Vagina (tissue), 2 donors: ENCODE measurements around the gene LRMDA.

Source experiments
- CTCF ChIP-seq, 3 experiments: fragments of 450-650 bp in 2 of 3; fragments of 200-600 bp in 1 of 3; sonication (generic) in 1 of 3; IDR thresholded peaks; one replicate each; pipeline ENCODE4 v1.5.1; 2017 to 2019; ENCODE audit warnings: antibody characterized with exemption in 3 of 3, mild to moderate bottlenecking in 2 of 3, moderate library complexity in 2 of 3
- POLR2A ChIP-seq, 2 donors: fragments of 450-650 bp; IDR thresholded peaks; one replicate each; pipeline ENCODE4 v1.6.1; 2017; ENCODE audit warnings: antibody characterized with exemption in 2 of 2, mild to moderate bottlenecking in 2 of 2, moderate library complexity in 2 of 2
- POLR2AphosphoS5 ChIP-seq, 2 donors: sonication (generic); formaldehyde crosslinking; IDR thresholded peaks; one replicate each; pipeline ENCODE4 v1.9.0; 2017; ENCODE audit warnings: antibody characterized with exemption in 2 of 2, mild to moderate bottlenecking in 2 of 2, low read depth in 1 of 2; ENCODE audit not compliant: insufficient read depth in 1 of 2

GRCh38 chr10:75978213-75978612, 546.8 kb downstream of the LRMDA start:
- no peak for TF ChIP-seq CTCF (IDR thresholded peaks at IDR 0.05)
- no peak for TF ChIP-seq POLR2A (IDR thresholded peaks at IDR 0.05)
- TF ChIP-seq POLR2AphosphoS5 (IDR thresholded peaks at IDR 0.05; ENCODE audit: insufficient read depth in 1 of 2, low read depth in 1 of 2): no peak
